Measurements from ENCODE around the gene AFG3L2. TPM values are rescaled to one million over a fixed set of nuclear protein-coding genes. Genes with fewer than 3 reads are reported as not detected.
A peak's percentile ranks its signal among the peaks of the same experiment; 100 is the strongest.

The AFG3L2 gene
- total and polyA plus RNA-seq, 9 of the 15 experiments (the other 6 are each of a cell fraction or from before 2014, with no cell fraction given) = 24.1 to 109 (median 84.0) TPM

DNA sequence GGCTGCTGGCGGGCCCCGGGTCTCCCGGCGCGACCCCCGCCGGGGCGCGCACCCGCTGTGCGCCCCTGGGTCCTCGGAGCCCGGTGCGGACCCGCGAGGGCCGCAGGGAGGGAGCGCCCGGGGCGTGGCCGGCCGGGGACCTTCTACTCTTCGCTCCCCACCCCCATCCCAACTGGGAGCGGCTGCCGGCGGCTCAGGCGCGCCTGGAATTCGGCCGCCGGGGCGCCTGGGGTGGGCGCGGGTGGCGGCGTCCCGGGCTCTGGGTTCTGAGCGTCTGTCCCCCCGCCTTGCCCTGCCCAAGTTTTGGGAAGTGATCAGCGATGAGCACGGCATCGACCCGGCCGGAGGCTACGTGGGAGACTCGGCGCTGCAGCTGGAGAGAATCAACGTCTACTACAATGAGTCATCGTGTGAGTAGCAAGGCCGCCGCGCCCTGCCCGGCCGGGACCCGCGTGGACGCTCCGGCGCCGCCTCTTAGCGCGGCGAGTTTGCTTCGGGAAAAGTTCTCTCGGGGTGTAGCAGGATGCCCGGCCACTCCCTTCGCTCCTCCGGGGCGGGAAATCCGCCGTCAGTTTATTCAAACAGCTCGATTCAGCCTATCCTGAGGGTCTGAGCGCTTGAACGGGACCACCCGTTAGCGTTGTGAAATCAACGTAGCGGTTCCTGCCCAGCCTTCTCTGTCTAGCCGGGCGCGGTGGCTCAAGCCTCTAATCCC lies 68.5 kb downstream of the AFG3L2 start (continued):
- TF ChIP-seq, protein P1, sequence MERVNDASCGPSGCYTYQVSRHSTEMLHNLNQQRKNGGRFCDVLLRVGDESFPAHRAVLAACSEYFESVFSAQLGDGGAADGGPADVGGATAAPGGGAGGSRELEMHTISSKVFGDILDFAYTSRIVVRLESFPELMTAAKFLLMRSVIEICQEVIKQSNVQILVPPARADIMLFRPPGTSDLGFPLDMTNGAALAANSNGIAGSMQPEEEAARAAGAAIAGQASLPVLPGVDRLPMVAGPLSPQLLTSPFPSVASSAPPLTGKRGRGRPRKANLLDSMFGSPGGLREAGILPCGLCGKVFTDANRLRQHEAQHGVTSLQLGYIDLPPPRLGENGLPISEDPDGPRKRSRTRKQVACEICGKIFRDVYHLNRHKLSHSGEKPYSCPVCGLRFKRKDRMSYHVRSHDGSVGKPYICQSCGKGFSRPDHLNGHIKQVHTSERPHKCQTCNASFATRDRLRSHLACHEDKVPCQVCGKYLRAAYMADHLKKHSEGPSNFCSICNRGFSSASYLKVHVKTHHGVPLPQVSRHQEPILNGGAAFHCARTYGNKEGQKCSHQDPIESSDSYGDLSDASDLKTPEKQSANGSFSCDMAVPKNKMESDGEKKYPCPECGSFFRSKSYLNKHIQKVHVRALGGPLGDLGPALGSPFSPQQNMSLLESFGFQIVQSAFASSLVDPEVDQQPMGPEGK (CRISPR knock-in tag; IDR thresholded peaks at IDR 0.05; ENCODE audit: borderline replicate concordance) = no peak
- TF ChIP-seq, protein P2, sequence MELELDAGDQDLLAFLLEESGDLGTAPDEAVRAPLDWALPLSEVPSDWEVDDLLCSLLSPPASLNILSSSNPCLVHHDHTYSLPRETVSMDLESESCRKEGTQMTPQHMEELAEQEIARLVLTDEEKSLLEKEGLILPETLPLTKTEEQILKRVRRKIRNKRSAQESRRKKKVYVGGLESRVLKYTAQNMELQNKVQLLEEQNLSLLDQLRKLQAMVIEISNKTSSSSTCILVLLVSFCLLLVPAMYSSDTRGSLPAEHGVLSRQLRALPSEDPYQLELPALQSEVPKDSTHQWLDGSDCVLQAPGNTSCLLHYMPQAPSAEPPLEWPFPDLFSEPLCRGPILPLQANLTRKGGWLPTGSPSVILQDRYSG (tag; conservative IDR thresholded peaks at IDR 0.05; ENCODE audit: low read depth) = no peak
- TF ChIP-seq JUND (IDR thresholded peaks at IDR 0.05; ENCODE audit: borderline replicate concordance, low read depth, low read length) (peak; percentile 95), JUND (tag; IDR thresholded peaks at IDR 0.05; ENCODE audit: borderline replicate concordance, low read depth, low read length) (peak; percentile 93; the same call in 2 of the 3 replicates), GTF2E2 (tag; IDR thresholded peaks at IDR 0.05) (no peak), CREB1 (IDR thresholded peaks at IDR 0.05) (no peak; the same call in 1 of the 2 replicates), CREB1 (CRISPR knock-in tag; IDR thresholded peaks at IDR 0.05) (no peak), TAF7 (tag; IDR thresholded peaks at IDR 0.05) (no peak), SNRNP70 (optimal IDR thresholded peaks at IDR 0.05; ENCODE audit: low read depth, low read length) (no peak), ETV6 (IDR thresholded peaks at IDR 0.05; ENCODE audit: borderline replicate concordance in 1 of 2, low read depth in 2 of 2, low read length in 1 of 2) (no peak), ETV6 (CRISPR knock-in tag; IDR thresholded peaks at IDR 0.05; ENCODE audit: borderline replicate concordance) (no peak; the same call in 1 of the 2 replicates), NR2C1 (IDR thresholded peaks at IDR 0.05) (no peak), NR2C1 (tag; IDR thresholded peaks at IDR 0.05) (no peak), PHF8 (IDR thresholded peaks at IDR 0.05; ENCODE audit: borderline replicate concordance, low read length) (peak; percentile 38; the same call in 1 of the 2 replicates), SREBF2 (CRISPR knock-in tag; IDR thresholded peaks at IDR 0.05) (no peak), MTA2 (IDR thresholded peaks at IDR 0.05; ENCODE audit: low read depth) (no peak)
- TF ChIP-seq, protein P3, sequence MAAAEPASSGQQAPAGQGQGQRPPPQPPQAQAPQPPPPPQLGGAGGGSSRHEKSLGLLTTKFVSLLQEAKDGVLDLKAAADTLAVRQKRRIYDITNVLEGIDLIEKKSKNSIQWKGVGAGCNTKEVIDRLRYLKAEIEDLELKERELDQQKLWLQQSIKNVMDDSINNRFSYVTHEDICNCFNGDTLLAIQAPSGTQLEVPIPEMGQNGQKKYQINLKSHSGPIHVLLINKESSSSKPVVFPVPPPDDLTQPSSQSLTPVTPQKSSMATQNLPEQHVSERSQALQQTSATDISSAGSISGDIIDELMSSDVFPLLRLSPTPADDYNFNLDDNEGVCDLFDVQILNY (CRISPR knock-in tag; IDR thresholded peaks at IDR 0.05) = no peak
- TF ChIP-seq, protein P4, sequence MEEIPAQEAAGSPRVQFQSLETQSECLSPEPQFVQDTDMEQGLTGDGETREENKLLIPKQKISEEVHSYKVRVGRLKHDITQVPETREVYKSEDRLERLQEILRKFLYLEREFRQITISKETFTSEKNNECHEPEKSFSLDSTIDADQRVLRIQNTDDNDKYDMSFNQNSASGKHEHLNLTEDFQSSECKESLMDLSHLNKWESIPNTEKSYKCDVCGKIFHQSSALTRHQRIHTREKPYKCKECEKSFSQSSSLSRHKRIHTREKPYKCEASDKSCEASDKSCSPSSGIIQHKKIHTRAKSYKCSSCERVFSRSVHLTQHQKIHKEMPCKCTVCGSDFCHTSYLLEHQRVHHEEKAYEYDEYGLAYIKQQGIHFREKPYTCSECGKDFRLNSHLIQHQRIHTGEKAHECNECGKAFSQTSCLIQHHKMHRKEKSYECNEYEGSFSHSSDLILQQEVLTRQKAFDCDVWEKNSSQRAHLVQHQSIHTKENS (CRISPR knock-in tag; IDR thresholded peaks at IDR 0.05) = no peak
- TF ChIP-seq, protein P5, sequence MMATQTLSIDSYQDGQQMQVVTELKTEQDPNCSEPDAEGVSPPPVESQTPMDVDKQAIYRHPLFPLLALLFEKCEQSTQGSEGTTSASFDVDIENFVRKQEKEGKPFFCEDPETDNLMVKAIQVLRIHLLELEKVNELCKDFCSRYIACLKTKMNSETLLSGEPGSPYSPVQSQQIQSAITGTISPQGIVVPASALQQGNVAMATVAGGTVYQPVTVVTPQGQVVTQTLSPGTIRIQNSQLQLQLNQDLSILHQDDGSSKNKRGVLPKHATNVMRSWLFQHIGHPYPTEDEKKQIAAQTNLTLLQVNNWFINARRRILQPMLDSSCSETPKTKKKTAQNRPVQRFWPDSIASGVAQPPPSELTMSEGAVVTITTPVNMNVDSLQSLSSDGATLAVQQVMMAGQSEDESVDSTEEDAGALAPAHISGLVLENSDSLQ (IDR thresholded peaks at IDR 0.05) = no peak
- TF ChIP-seq, protein P6, sequence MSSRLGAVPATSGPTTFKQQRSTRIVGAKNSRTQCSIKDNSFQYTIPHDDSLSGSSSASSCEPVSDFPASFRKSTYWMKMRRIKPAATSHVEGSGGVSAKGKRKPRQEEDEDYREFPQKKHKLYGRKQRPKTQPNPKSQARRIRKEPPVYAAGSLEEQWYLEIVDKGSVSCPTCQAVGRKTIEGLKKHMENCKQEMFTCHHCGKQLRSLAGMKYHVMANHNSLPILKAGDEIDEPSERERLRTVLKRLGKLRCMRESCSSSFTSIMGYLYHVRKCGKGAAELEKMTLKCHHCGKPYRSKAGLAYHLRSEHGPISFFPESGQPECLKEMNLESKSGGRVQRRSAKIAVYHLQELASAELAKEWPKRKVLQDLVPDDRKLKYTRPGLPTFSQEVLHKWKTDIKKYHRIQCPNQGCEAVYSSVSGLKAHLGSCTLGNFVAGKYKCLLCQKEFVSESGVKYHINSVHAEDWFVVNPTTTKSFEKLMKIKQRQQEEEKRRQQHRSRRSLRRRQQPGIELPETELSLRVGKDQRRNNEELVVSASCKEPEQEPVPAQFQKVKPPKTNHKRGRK (tag; IDR thresholded peaks at IDR 0.05) = no peak
